Muscle layer of duodenum (tissue), 2 donors: Measurements from ENCODE around the gene TMEM163.
"Not testable (repeated sequence)": the region's sequence is repeated elsewhere in the genome, so short reads cannot be mapped to it uniquely, and the experiment has no call there.

Experiments used
- H3K27ac ChIP-seq: one replicate; pipeline ENCODE4 v1.7.0; 2013; ENCODE audit warnings: mild to moderate bottlenecking, low read length
- H3K27me3 ChIP-seq: one replicate; pipeline ENCODE4 v1.7.0; 2013; ENCODE audit warnings: low read depth, mild to moderate bottlenecking, control low read depth, low read length
- H3K36me3 ChIP-seq, 2 donors: one replicate each; pipeline ENCODE4 v1.7.0; 2013; ENCODE audit warnings: low read length in 2 of 2, control low read depth in 1 of 2, mild to moderate bottlenecking in 1 of 2; ENCODE audit not compliant: insufficient read depth in 2 of 2, control insufficient read depth in 1 of 2
- H3K4me1 ChIP-seq, 2 donors: one replicate each; pipeline ENCODE4 v1.7.0; 2013; ENCODE audit warnings: low read length in 2 of 2, mild to moderate bottlenecking in 2 of 2, control low read depth in 1 of 2, moderate library complexity in 1 of 2; ENCODE audit not compliant: insufficient read depth in 2 of 2, control insufficient read depth in 1 of 2
- H3K4me3 ChIP-seq, 2 donors: one replicate each; pipeline ENCODE4 v1.7.0; 2013; ENCODE audit warnings: low read length in 2 of 2, low read depth in 1 of 2, mild to moderate bottlenecking in 1 of 2
- H3K9me3 ChIP-seq, 2 donors: one replicate each; pipeline ENCODE4 v1.7.0; 2013; ENCODE audit warnings: low read length in 2 of 2, control low read depth in 1 of 2, mild to moderate bottlenecking in 1 of 2; ENCODE audit not compliant: control insufficient read depth in 1 of 2
- donor health status: healthy.

TMEM163 gene

GRCh38 chr2:134739879-134740301 is 21.1 kb upstream of the TMEM163 start:
- no peaks in the 10 kb centered on the region for H3K27me3 ChIP-seq
- H3K4me1 ChIP-seq, result no peaks in the 10 kb centered on the region
- no peak overlapping the region for H3K27ac ChIP-seq
- H3K36me3 ChIP-seq, result no peaks in the 10 kb centered on the region
- H3K9me3 ChIP-seq, result no peaks in the 10 kb centered on the region
- H3K4me3 ChIP-seq, result no peak overlapping the region

- H3K27ac ChIP-seq, result no peak overlapping the region
These were observed 20.6 kb upstream of the TMEM163 start for GRCh38 chr2:134739236-134739878.

GRCh38 chr2:134738141-134738870 is 19.5 kb upstream of the TMEM163 start:
- no peaks in the 10 kb centered on the region for H3K9me3 ChIP-seq
- H3K27ac ChIP-seq, result no peak overlapping the region
- H3K4me1 ChIP-seq, result no peaks in the 10 kb centered on the region
- no peaks in the 10 kb centered on the region for H3K36me3 ChIP-seq
- H3K4me3 ChIP-seq, result no peak overlapping the region
- H3K27me3 ChIP-seq, result no peaks in the 10 kb centered on the region

More at GRCh38 chr2:134739236-134739878, 20.6 kb upstream of the TMEM163 start:
- Histone ChIP-seq H3K4me3 (no peak overlapping the region), H3K36me3 (no peaks in the 10 kb centered on the region), H3K4me1 (no peaks in the 10 kb centered on the region), H3K27me3 (no peaks in the 10 kb centered on the region), H3K9me3 (no peaks in the 10 kb centered on the region)

- no peak overlapping the region for H3K4me3 ChIP-seq
- H3K4me1 ChIP-seq, result no peaks in the 10 kb centered on the region
- no peak overlapping the region for H3K27ac ChIP-seq
- H3K9me3 ChIP-seq, result no peaks in the 10 kb centered on the region
- H3K36me3 ChIP-seq, result no peaks in the 10 kb centered on the region
- H3K27me3 ChIP-seq, result no peaks in the 10 kb centered on the region
These were observed 18.9 kb upstream of the TMEM163 start for GRCh38 chr2:134737671-134738070.

GRCh38 chr2:134736167-134736880 is 17.5 kb upstream of the TMEM163 start:
- H3K27me3 ChIP-seq, result no peaks in the 10 kb centered on the region
- H3K27ac ChIP-seq, result no peak overlapping the region
- no peaks in the 10 kb centered on the region for H3K9me3 ChIP-seq
- no peaks in the 10 kb centered on the region for H3K4me1 ChIP-seq
- no peak overlapping the region for H3K4me3 ChIP-seq
- H3K36me3 ChIP-seq, result no peaks in the 10 kb centered on the region

GRCh38 chr2:134728163-134728562 is 9.4 kb upstream of the TMEM163 start:
- Histone ChIP-seq H3K4me3 (no peak overlapping the region), H3K27me3 (no peaks in the 10 kb centered on the region), H3K36me3 (no peaks in the 10 kb centered on the region), H3K9me3 (no peaks in the 10 kb centered on the region), H3K4me1 (no peaks in the 10 kb centered on the region), H3K27ac (no peak overlapping the region)

- Histone ChIP-seq H3K9me3 (no peaks in the 10 kb centered on the region), H3K36me3 (no peaks in the 10 kb centered on the region), H3K4me1 (no peaks in the 10 kb centered on the region), H3K27ac (no peak overlapping the region), H3K4me3 (no peak overlapping the region), H3K27me3 (no peaks in the 10 kb centered on the region)
These were observed 8.6 kb upstream of the TMEM163 start for GRCh38 chr2:134727385-134727784.

- no peaks in the 10 kb centered on the region for H3K4me1 ChIP-seq
- no peaks in the 10 kb centered on the region for H3K27me3 ChIP-seq
- no peak overlapping the region for H3K4me3 ChIP-seq
- no peaks in the 10 kb centered on the region for H3K36me3 ChIP-seq
- H3K27ac ChIP-seq, result no peak overlapping the region
- no peaks in the 10 kb centered on the region for H3K9me3 ChIP-seq
These were observed 7.8 kb upstream of the TMEM163 start for GRCh38 chr2:134726645-134727044.

GRCh38 chr2:134725876-134726275 is 7.1 kb upstream of the TMEM163 start:
- Histone ChIP-seq H3K4me1 (no peaks in the 10 kb centered on the region), H3K36me3 (no peaks in the 10 kb centered on the region), H3K4me3 (no peak overlapping the region), H3K27ac (no peak overlapping the region), H3K27me3 (no peaks in the 10 kb centered on the region), H3K9me3 (no peaks in the 10 kb centered on the region)

GRCh38 chr2:134724341-134724740 is 5.5 kb upstream of the TMEM163 start:
- Histone ChIP-seq H3K27me3 (peaks cover 11% of the 10 kb centered on the region), H3K36me3 (no peaks in the 10 kb centered on the region), H3K4me3 (no peak overlapping the region), H3K9me3 (no peaks in the 10 kb centered on the region), H3K27ac (no peak overlapping the region), H3K4me1 (peaks cover 0 to under 1% of the 10 kb centered on the region in 2 donors)

GRCh38 chr2:134723742-134724141 is 4.9 kb upstream of the TMEM163 start:
- H3K4me1 ChIP-seq, H3K9me3 ChIP-seq, H3K4me3 ChIP-seq, H3K27ac ChIP-seq, H3K36me3 ChIP-seq: not testable (repeated sequence)
- H3K27me3 ChIP-seq, result peaks cover 13% of the 10 kb centered on the region
